ENCODE measurements around the gene NOSIP. TPM values are rescaled to one million over a fixed set of nuclear protein-coding genes. Genes with fewer than 3 reads are reported as not detected.
"Not testable (repeated sequence)": the region's sequence is repeated elsewhere in the genome, so short reads cannot be mapped to it uniquely, and the experiment has no call there.

NOSIP gene
- total RNA-seq, 1 donor from 2014 or later = 83.8 TPM

DNA sequence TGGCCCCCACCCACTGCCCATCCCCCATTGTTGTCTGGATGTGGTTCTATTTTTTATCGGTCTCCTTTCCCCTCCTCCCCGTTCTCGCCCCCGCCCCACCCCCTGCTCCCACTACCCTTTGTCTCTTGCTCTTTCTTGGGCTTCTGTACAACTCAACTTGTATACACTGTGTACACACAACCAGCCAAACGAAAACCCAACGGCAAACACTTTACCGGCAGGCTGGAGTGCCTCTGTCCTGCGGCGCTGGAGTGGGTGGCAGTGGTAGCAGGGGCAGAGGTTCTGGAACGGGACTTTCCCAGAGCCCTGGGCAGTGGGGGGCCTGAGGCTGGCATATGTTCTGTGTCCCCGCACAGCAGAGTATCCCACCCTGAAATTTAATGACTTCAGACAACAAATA lies 45.9 kb upstream of the NOSIP start:
- peaks cover 28% of the 10 kb centered on the region for H4K20me1 ChIP-seq (ENCODE audit: insufficient read depth, low read length)
- H3K27me3 ChIP-seq (ENCODE audit: insufficient read depth, low read length) = no peaks in the 10 kb centered on the region
- H3K4me1 ChIP-seq (ENCODE audit: insufficient read depth, low read length) = peaks cover 6% of the 10 kb centered on the region
- no peak for TF ChIP-seq EZH2 (IDR thresholded peaks at IDR 0.05; ENCODE audit: insufficient read depth, low read length)
- no peak overlapping the region for H3K27ac Mint-ChIP-seq (ENCODE audit: unreplicated experiment)
- peaks cover 13% of the 10 kb centered on the region for H3K36me3 ChIP-seq (ENCODE audit: insufficient read depth, low read length)
- H3K36me3 Mint-ChIP-seq (ENCODE audit: low read depth, unreplicated experiment) = peaks cover 17% of the 10 kb centered on the region
- no peak for FAIRE-seq
- no peak for DNase-seq (ENCODE audit: low read depth)
- no peak overlapping the region for H3K27ac ChIP-seq (ENCODE audit: low read depth, low read length)
- H3K27me3 Mint-ChIP-seq (ENCODE audit: low read depth, unreplicated experiment) = no peaks in the 10 kb centered on the region
- peaks cover 3% of the 10 kb centered on the region for H3K4me1 Mint-ChIP-seq (ENCODE audit: low read depth, unreplicated experiment)
- no peak overlapping the region for H3K9ac ChIP-seq (ENCODE audit: low read length)
- no peak overlapping the region for H3K4me3 Mint-ChIP-seq (ENCODE audit: unreplicated experiment)
- H3K4me3 ChIP-seq (ENCODE audit: insufficient read depth, low read depth, low read length) = no peak overlapping the region
- no peaks in the 10 kb centered on the region for H3K9me3 ChIP-seq (ENCODE audit: insufficient read depth, low read depth, low read length)
- no peak overlapping the region for H3K4me2 ChIP-seq (ENCODE audit: low read length)
- no peak overlapping the region for H2AFZ ChIP-seq (ENCODE audit: low read depth, low read length)
- no peaks in the 10 kb centered on the region for H3K79me2 ChIP-seq (ENCODE audit: insufficient read depth, low read length)
- H3K9me3 Mint-ChIP-seq (ENCODE audit: unreplicated experiment) = no peaks in the 10 kb centered on the region

DNA sequence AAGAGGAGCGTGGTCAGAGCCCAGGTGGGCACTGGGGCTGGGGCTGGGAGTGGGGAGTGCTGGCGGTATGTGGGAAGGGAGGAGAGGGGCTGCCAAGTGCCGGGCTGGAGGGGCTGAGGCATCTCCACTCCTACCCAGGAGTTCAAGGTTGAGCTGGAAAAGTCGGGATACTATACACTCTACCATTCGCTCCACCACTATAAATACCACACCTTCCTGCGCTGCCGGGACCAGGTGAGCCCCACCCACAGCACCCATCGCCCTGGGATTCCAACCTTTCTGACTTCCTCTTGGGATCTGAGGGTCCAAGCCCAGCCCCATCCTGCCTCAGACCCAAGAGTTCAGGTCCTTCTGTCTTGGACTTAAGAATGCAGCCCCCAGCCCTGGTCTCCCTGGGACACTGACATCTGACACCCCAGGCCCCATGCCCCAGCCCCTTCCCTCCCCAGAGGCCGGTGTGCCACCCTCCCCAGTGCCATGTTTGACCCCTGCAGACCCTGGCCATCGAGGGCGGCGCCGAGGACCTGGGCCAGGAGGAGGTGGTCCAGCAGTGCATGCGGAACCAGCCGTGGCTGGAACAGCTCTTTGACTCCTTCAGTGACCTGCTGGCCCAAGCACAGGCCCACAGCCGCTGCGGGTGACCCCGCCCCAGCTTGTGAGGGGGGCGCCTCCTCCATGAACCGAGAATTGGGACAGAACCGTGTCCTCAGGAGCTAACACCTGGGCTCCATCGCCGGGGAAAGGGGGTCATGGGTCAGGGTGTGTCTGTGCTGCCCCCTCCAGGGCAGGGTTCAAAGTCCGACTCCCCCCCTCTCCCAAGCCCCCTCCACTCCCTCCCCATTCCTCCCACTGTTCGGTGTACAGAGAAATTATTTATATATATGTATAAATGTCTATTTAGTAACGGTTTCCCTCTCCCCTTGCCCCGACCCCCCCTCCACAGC lies 44.9 kb upstream of the NOSIP start:
- Histone ChIP-seq H3K27me3 (ENCODE audit: insufficient read depth, low read length) (no peaks in the 10 kb centered on the region), H3K79me2 (ENCODE audit: insufficient read depth, low read length) (peaks cover 2% of the 10 kb centered on the region), H4K20me1 (ENCODE audit: insufficient read depth, low read length) (peaks cover 23% of the 10 kb centered on the region), H3K4me1 (ENCODE audit: insufficient read depth, low read length) (no peaks in the 10 kb centered on the region), H3K9ac (ENCODE audit: low read length) (no peak overlapping the region), H3K4me2 (ENCODE audit: low read length) (no peak overlapping the region), H3K27ac (ENCODE audit: low read depth, low read length) (no peak overlapping the region), H2AFZ (ENCODE audit: low read depth, low read length) (no peak overlapping the region), H3K36me3 (ENCODE audit: insufficient read depth, low read length) (peaks cover 13% of the 10 kb centered on the region), H3K9me3 (ENCODE audit: insufficient read depth, low read depth, low read length) (no peaks in the 10 kb centered on the region), H3K4me3 (ENCODE audit: insufficient read depth, low read depth, low read length) (no peak overlapping the region)
- DNase-seq (ENCODE audit: low read depth) (no peak), FAIRE-seq (no peak)
- Mint-ChIP-seq H3K4me1 (ENCODE audit: low read depth, unreplicated experiment) (peaks cover 3% of the 10 kb centered on the region), H3K36me3 (ENCODE audit: low read depth, unreplicated experiment) (peaks cover 17% of the 10 kb centered on the region), H3K4me3 (ENCODE audit: unreplicated experiment) (no peak overlapping the region), H3K27ac (ENCODE audit: unreplicated experiment) (no peak overlapping the region), H3K9me3 (ENCODE audit: unreplicated experiment) (no peaks in the 10 kb centered on the region), H3K27me3 (ENCODE audit: low read depth, unreplicated experiment) (no peaks in the 10 kb centered on the region)
- no peak for TF ChIP-seq EZH2 (IDR thresholded peaks at IDR 0.05; ENCODE audit: insufficient read depth, low read length)
- TF ChIP-seq, protein P1, sequence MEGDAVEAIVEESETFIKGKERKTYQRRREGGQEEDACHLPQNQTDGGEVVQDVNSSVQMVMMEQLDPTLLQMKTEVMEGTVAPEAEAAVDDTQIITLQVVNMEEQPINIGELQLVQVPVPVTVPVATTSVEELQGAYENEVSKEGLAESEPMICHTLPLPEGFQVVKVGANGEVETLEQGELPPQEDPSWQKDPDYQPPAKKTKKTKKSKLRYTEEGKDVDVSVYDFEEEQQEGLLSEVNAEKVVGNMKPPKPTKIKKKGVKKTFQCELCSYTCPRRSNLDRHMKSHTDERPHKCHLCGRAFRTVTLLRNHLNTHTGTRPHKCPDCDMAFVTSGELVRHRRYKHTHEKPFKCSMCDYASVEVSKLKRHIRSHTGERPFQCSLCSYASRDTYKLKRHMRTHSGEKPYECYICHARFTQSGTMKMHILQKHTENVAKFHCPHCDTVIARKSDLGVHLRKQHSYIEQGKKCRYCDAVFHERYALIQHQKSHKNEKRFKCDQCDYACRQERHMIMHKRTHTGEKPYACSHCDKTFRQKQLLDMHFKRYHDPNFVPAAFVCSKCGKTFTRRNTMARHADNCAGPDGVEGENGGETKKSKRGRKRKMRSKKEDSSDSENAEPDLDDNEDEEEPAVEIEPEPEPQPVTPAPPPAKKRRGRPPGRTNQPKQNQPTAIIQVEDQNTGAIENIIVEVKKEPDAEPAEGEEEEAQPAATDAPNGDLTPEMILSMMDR (IDR thresholded peaks at IDR 0.05; ENCODE audit: insufficient read depth, low read depth, low read length) = no peak

DNA sequence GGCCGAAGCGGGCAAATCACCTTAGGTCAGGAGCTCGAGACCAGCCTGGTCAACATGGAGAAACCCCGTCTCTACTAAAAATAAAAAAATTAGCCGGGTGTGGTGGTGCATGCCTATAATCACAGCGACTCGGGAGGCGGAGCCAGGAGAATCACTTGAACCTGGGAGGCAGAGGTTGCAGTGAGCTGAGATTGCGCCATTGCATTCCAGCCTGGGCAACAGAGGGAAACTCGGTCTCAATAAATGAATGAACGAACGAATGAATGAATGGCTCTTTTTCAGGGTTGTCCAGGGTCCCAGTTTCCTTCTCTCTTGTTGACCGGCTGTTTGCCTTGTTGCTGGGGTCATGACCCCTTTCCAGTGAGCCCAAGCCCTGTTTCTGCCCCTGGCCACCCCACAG lies 37.5 kb upstream of the NOSIP start:
- Histone ChIP-seq H3K79me2 (ENCODE audit: insufficient read depth, low read length) (peaks cover 43% of the 10 kb centered on the region), H4K20me1 (ENCODE audit: insufficient read depth, low read length) (peaks cover 45% of the 10 kb centered on the region), H3K36me3 (ENCODE audit: insufficient read depth, low read length) (peaks cover 29% of the 10 kb centered on the region), H3K4me1 (ENCODE audit: insufficient read depth, low read length) (peaks cover 21% of the 10 kb centered on the region)
- H2AFZ ChIP-seq (ENCODE audit: low read depth, low read length); H3K9me3 ChIP-seq (ENCODE audit: insufficient read depth, low read depth, low read length); H3K27me3 Mint-ChIP-seq (ENCODE audit: low read depth, unreplicated experiment); H3K27me3 ChIP-seq (ENCODE audit: insufficient read depth, low read length); H3K27ac ChIP-seq (ENCODE audit: low read depth, low read length); H3K4me3 ChIP-seq (ENCODE audit: insufficient read depth, low read depth, low read length); FAIRE-seq; H3K9ac ChIP-seq (ENCODE audit: low read length); H3K9me3 Mint-ChIP-seq (ENCODE audit: unreplicated experiment); H3K4me2 ChIP-seq (ENCODE audit: low read length); DNase-seq (ENCODE audit: low read depth); H3K27ac Mint-ChIP-seq (ENCODE audit: unreplicated experiment); H3K4me3 Mint-ChIP-seq (ENCODE audit: unreplicated experiment): not testable (repeated sequence)
- Mint-ChIP-seq H3K36me3 (ENCODE audit: low read depth, unreplicated experiment) (peaks cover 18% of the 10 kb centered on the region), H3K4me1 (ENCODE audit: low read depth, unreplicated experiment) (peaks cover 14% of the 10 kb centered on the region)

Data from astrocyte (in vitro differentiated cells and primary cell).